K562 (cell line): Measurements from ENCODE around the gene RESP18. TPM values are rescaled to one million over a fixed set of nuclear protein-coding genes. Genes with fewer than 3 reads are reported as not detected.
A peak's percentile ranks its signal among the peaks of the same experiment; 100 is the strongest.

Source experiments
- BRCA1 ChIP-seq, 2 experiments: fragments of 450-650 bp in 1 of 2; sonication (generic) in 1 of 2; formaldehyde crosslinking in 1 of 2; IDR thresholded peaks; 2 replicates each; pipeline versions ENCODE4 v1.5.0 to v1.6.1; 2017 to 2020; ENCODE audit warnings: mild to moderate bottlenecking in 1 of 2, missing genetic modification reagents in 1 of 2
- C11orf30 ChIP-seq: fragments of 450-650 bp; IDR thresholded peaks from 2 replicates; pipeline ENCODE4 v1.6.1; 2016; ENCODE audit warnings: low read depth, mild to moderate bottlenecking
- CBX8 ChIP-seq: fragments of 200-600 bp; sonication (generic); IDR thresholded peaks from 2 replicates; pipeline ENCODE4 v1.6.1; 2012; ENCODE audit warnings: borderline replicate concordance, mixed run types, low read depth, mild to moderate bottlenecking, moderate library complexity, mixed read lengths, low read length, control low read depth, inconsistent platforms; ENCODE audit not compliant: poor library complexity, severe bottlenecking; ENCODE audit errors: extremely low read depth
- CLOCK ChIP-seq: fragments of 250-450 bp; sonication (Bioruptor Pico); IDR thresholded peaks from 2 replicates; pipeline ENCODE4 v1.4.0; 2020; ENCODE audit warnings: mild to moderate bottlenecking, moderate library complexity, borderline replicate concordance
- FOXO4 ChIP-seq: fragments of 450-650 bp; formaldehyde crosslinking; IDR thresholded peaks from 2 replicates; pipeline ENCODE4 v1.4.0; 2020; ENCODE audit warnings: mild to moderate bottlenecking, moderate library complexity
- HDAC6 ChIP-seq: IDR thresholded peaks from 2 replicates; pipeline ENCODE4 v1.6.1; 2012; ENCODE audit warnings: low read depth, mild to moderate bottlenecking, control low read depth, inconsistent platforms, low read length, moderate library complexity
- MEF2A ChIP-seq: IDR thresholded peaks from 2 replicates; pipeline ENCODE4 v1.6.1; 2011; ENCODE audit warnings: low read depth, mild to moderate bottlenecking, low read length, moderate library complexity; ENCODE audit not compliant: control insufficient read depth
- NR2C1 ChIP-seq, 2 experiments: fragments of 450-650 bp; IDR thresholded peaks; 2 replicates each; pipeline ENCODE4 v1.6.1; 2017; ENCODE audit warnings: mild to moderate bottlenecking in 2 of 2, antibody characterized with exemption in 1 of 2, inconsistent platforms in 1 of 2, missing compliant biosample characterization in 1 of 2, missing genetic modification characterization in 1 of 2
- PATZ1 ChIP-seq: fragments of 250-450 bp; sonication (Bioruptor Pico); IDR thresholded peaks from 2 replicates; pipeline ENCODE4 v1.5.0; 2020; ENCODE audit warnings: mild to moderate bottlenecking, borderline replicate concordance
- RAD51 ChIP-seq: fragments of 450-650 bp; IDR thresholded peaks from 2 replicates; pipeline ENCODE4 v1.7.1; 2016; ENCODE audit warnings: low read depth, mild to moderate bottlenecking, borderline replicate concordance
- TCF7L2 ChIP-seq: fragments of 150-350 bp; IDR thresholded peaks from 2 replicates; pipeline ENCODE4 v1.6.1; 2016; ENCODE audit warnings: low read depth, mild to moderate bottlenecking, low read length, moderate library complexity
- TOE1 ChIP-seq, 2 experiments: fragments of 450-650 bp in 1 of 2; sonication (generic) in 1 of 2; formaldehyde crosslinking in 1 of 2; IDR thresholded peaks; 2 replicates each; pipeline versions ENCODE4 v1.7.1 to v1.8.0; 2016 to 2022; ENCODE audit warnings: borderline replicate concordance in 2 of 2, mild to moderate bottlenecking in 2 of 2, antibody characterized with exemption in 1 of 2, inconsistent platforms in 1 of 2, low read depth in 1 of 2, missing genetic modification reagents in 1 of 2, moderate library complexity in 1 of 2
- ZBTB1 ChIP-seq: sonication (generic); formaldehyde crosslinking; IDR thresholded peaks from 2 replicates; pipeline ENCODE4 v1.8.1; 2023; ENCODE audit warnings: missing genetic modification reagents, low read depth, mild to moderate bottlenecking, borderline replicate concordance
- ZBTB8A ChIP-seq: fragments of 450-650 bp; IDR thresholded peaks from 2 replicates; pipeline ENCODE4 v1.6.1; 2018; ENCODE audit warnings: mild to moderate bottlenecking, moderate library complexity; ENCODE audit not compliant: partially characterized antibody
- ZNF311 ChIP-seq: fragments of 250-450 bp; sonication (Bioruptor Pico); IDR thresholded peaks from 2 replicates; pipeline ENCODE4 v1.4.0; 2020; ENCODE audit warnings: mild to moderate bottlenecking, moderate library complexity
- ZNF507 ChIP-seq: conservative IDR thresholded peaks from 2 replicates; pipeline ENCODE4 v1.6.1; 2017; ENCODE audit warnings: missing genetic modification characterization, missing compliant biosample characterization
- polyA plus RNA-seq, 8 experiments: library from polyadenylated mRNA; depleted of rRNA in 4 of 8; stranded (reverse) in 5 of 8; unstranded in 3 of 8; fragments of >200 nt; fragmentation: Nextera tagmentation in 2 of 8; fragmentation: Illumina TruSeq in 1 of 8; extraction: Ambion mirVana in 2 of 8; extraction: Trizol in 1 of 8; gene quantifications; 2 replicates each; pipeline versions ENCODE4 v1.2.1 to v1.2.3, GENCODE V29; 2011 to 2014; ENCODE audit warnings: inconsistent platforms in 1 of 8, missing spikeins in 1 of 8
- total RNA-seq, 7 experiments: library from RNA; depleted of rRNA in 6 of 7; stranded (reverse); fragments of >200 nt in 6 of 7; fragmentation: Illumina TruSeq in 2 of 7; extraction: Trizol in 2 of 7; gene quantifications; 2 replicates each; pipeline versions ENCODE4 v1.2.1 to v1.2.3, GENCODE V29; 2011 to 2021; ENCODE audit warnings: low replicate concordance in 1 of 7
- TF ChIP-seq, protein P1 (sequence below): IDR thresholded peaks from 2 replicates; pipeline ENCODE4 v1.6.1; 2016; ENCODE audit warnings: missing genetic modification characterization, missing compliant biosample characterization

The RESP18 gene
- total and polyA plus RNA-seq, 9 of the 15 experiments (the other 6 are each of a cell fraction or from before 2014, with no cell fraction given), result not detected

DNA sequence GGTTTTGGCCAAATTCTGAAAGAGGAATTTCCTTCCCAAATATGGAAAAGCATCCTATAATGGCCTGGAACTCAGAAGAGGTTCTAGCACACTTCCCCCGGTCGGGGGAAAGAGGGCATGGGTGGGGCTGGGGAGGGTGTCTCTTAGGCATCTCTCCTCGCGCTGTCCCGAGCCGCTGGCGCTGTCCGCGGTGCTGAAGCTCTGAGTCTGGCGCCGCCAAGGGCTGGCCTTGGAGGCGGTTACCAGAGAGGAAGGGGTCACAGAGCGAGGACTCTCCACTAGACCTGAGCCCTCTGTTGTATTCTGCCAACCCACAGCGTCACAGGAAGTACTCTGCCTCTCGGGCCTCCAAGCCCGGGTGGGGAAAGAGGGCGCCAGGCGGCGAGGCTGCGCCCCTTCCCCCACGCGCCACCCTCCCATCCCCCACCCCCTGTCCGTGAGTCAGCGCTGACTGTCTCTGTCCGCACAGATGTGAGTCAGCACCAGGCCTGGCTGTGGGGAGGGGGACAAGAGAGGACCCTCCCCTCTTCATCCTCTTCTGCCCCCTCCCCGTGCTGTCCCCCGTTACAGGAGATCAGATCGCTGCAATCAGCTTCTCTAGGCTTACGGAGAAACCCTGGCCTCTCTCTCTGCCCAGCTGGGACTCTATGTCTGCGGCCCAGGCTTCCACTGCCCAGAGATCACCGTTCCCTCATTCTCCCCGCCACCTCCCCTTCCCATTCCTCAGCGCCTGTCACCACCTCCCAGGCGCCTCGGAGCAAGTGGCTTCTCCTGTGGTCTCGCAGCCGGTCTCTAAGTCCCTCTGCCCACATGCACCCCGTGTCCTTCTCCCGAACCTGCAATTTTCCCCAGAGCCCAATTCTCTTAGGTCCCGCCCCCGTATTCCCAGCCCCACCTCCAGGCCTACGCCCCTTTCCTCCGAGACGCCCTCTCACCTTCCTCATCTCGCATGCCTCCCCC, 24.1 kb downstream of the RESP18 start (continued):
- no peak for TF ChIP-seq ZNF507 (tag)
- no peak for TF ChIP-seq RAD51
- no peak for TF ChIP-seq FOXO4 (CRISPR knock-in tag)
- no peak for TF ChIP-seq ZBTB8A
- no peak for TF ChIP-seq ZNF311 (CRISPR knock-in tag)
- TF ChIP-seq MEF2A, result no peak
- TF ChIP-seq HDAC6, result no peak
- no peak for TF ChIP-seq ZBTB1 (CRISPR knock-in tag)
- no peak for TF ChIP-seq TOE1 (IDR thresholded peaks at IDR 0.05; ENCODE audit: borderline replicate concordance)
- no peak for TF ChIP-seq TOE1 (CRISPR knock-in tag; IDR thresholded peaks at IDR 0.05; ENCODE audit: borderline replicate concordance, low read depth)
- no peak for TF ChIP-seq BRCA1 (IDR thresholded peaks at IDR 0.05)
- TF ChIP-seq BRCA1 (CRISPR knock-in tag; IDR thresholded peaks at IDR 0.05), result no peak
- TF ChIP-seq PATZ1 (CRISPR knock-in tag), result no peak
- TF ChIP-seq TCF7L2, result no peak
- no peak for TF ChIP-seq CBX8
- TF ChIP-seq, protein P1, sequence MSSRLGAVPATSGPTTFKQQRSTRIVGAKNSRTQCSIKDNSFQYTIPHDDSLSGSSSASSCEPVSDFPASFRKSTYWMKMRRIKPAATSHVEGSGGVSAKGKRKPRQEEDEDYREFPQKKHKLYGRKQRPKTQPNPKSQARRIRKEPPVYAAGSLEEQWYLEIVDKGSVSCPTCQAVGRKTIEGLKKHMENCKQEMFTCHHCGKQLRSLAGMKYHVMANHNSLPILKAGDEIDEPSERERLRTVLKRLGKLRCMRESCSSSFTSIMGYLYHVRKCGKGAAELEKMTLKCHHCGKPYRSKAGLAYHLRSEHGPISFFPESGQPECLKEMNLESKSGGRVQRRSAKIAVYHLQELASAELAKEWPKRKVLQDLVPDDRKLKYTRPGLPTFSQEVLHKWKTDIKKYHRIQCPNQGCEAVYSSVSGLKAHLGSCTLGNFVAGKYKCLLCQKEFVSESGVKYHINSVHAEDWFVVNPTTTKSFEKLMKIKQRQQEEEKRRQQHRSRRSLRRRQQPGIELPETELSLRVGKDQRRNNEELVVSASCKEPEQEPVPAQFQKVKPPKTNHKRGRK (tag), result no peak
- TF ChIP-seq NR2C1 (IDR thresholded peaks at IDR 0.05), result no peak
- TF ChIP-seq NR2C1 (tag; IDR thresholded peaks at IDR 0.05), result no peak
- no peak for TF ChIP-seq CLOCK (CRISPR knock-in tag)
- peak; percentile 67 for TF ChIP-seq C11orf30
